Fibroblast of lung (primary cell): Measurements from ENCODE around the gene NEO1. TPM values are rescaled to one million over a fixed set of nuclear protein-coding genes. Genes with fewer than 3 reads are reported as not detected.
A peak's percentile ranks its signal among the peaks of the same experiment; 100 is the strongest.

Source experiments
- DNase-seq, 2 donors: peaks; one replicate each; pipeline versions ENCODE4 v3.0.0 to v3.0.0-alpha.2; 2010; ENCODE audit warnings: low read depth in 2 of 2
- H2AFZ ChIP-seq: 2 replicates; pipeline ENCODE4 v1.5.1; 2012; ENCODE audit warnings: low read length, control low read depth, inconsistent platforms
- H3K27ac ChIP-seq: 2 replicates; pipeline ENCODE4 v1.5.1; 2011; ENCODE audit warnings: low read length, control low read depth; ENCODE audit not compliant: insufficient read depth
- H3K27me3 ChIP-seq: 2 replicates; pipeline ENCODE4 v1.5.1; 2011; ENCODE audit warnings: mild to moderate bottlenecking, low read length; ENCODE audit not compliant: control insufficient read depth, insufficient read depth
- H3K36me3 ChIP-seq: 2 replicates; pipeline ENCODE4 v1.5.1; 2011; ENCODE audit warnings: low read length; ENCODE audit not compliant: control insufficient read depth, insufficient read depth
- H3K4me1 ChIP-seq: 2 replicates; pipeline ENCODE4 v1.5.1; 2011; ENCODE audit warnings: low read length; ENCODE audit not compliant: control insufficient read depth, insufficient read depth; ENCODE audit errors: extremely low read depth
- H3K4me2 ChIP-seq: 2 replicates; pipeline ENCODE4 v1.5.1; 2011; ENCODE audit warnings: low read length, control low read depth; ENCODE audit not compliant: insufficient read depth; ENCODE audit errors: extremely low read depth
- H3K4me3 ChIP-seq, 4 experiments: fragments of 200-600 bp in 1 of 4; sonication (generic) in 1 of 4; replicated peaks in 1 of 4; 2 replicates each; pipeline ENCODE4 v1.5.1; 2011 to 2016; ENCODE audit warnings: low read length in 4 of 4, low read depth in 3 of 4, mild to moderate bottlenecking in 3 of 4, control low read depth in 2 of 4, inconsistent platforms in 1 of 4, mixed read lengths in 1 of 4; ENCODE audit not compliant: insufficient read depth in 1 of 4; ENCODE audit errors: control extremely low read depth in 1 of 4
- H3K79me2 ChIP-seq: 2 replicates; pipeline ENCODE4 v1.5.1; 2012; ENCODE audit warnings: mild to moderate bottlenecking, low read length, inconsistent platforms; ENCODE audit not compliant: control insufficient read depth, insufficient read depth
- H3K9ac ChIP-seq: 2 replicates; pipeline ENCODE4 v1.5.1; 2011; ENCODE audit warnings: mild to moderate bottlenecking, low read length, control low read depth; ENCODE audit not compliant: insufficient read depth
- H3K9me3 ChIP-seq: 2 replicates; pipeline ENCODE4 v1.5.1; 2012; ENCODE audit warnings: low read depth, low read length; ENCODE audit not compliant: control insufficient read depth, insufficient read depth
- H4K20me1 ChIP-seq: 2 replicates; pipeline ENCODE4 v1.5.1; 2011; ENCODE audit warnings: low read length; ENCODE audit not compliant: control insufficient read depth, insufficient read depth; ENCODE audit errors: extremely low read depth
- EZH2 ChIP-seq: IDR thresholded peaks from 2 replicates; pipeline ENCODE4 v1.5.1; 2012; ENCODE audit warnings: low read length, control low read depth, mild to moderate bottlenecking; ENCODE audit errors: missing control alignments
- polyA plus RNA-seq, 2 donors: library from polyadenylated mRNA; depleted of rRNA in 1 of 2; stranded (reverse) in 1 of 2; unstranded in 1 of 2; fragments of >200 nt; gene quantifications; 2 replicates each; pipeline ENCODE4 v1.2.1, GENCODE V29; 2011 to 2012; ENCODE audit warnings: missing spikeins in 1 of 2
- total RNA-seq: library from RNA; depleted of rRNA; stranded (reverse); fragments of >200 nt; gene quantifications from 2 replicates; pipeline ENCODE4 v1.2.1, GENCODE V29; 2014
- TF ChIP-seq, protein P1 (sequence below), 2 donors: IDR thresholded peaks in 1 of 2; conservative IDR thresholded peaks in 1 of 2; 1 replicate in 1 of 2; 2 replicates in 1 of 2; pipeline ENCODE4 v1.5.1; 2011 to 2012; ENCODE audit warnings: low read length in 2 of 2, control low read depth in 1 of 2, inconsistent platforms in 1 of 2, low read depth in 1 of 2, mild to moderate bottlenecking in 1 of 2

NEO1 gene
- total and polyA plus RNA-seq, 2 donors (not counting 1 experiment from before 2014, with no cell fraction given), result 6.2 to 19.3 TPM

DNA sequence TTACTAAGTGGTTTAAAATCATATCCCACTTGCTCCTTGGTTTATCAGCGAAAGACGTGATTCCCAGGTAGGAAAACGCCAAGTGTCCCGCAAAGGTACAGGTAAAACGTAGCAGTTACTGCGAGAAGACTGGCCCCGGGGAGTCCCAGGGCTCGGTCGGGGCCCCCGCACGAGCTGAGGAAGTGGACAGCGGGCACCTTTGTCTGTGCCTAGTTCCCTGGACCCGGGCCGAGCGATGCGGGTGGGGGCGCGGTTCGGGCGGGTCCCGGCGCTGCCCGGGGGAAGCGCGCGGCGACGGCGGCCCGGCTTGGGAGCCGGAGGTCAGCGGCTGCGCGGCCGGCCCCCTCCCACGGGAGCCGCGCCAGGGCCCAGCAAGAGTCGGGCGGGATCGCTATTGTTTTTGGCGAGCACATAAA lies 864 bp upstream of the NEO1 start:
- Histone ChIP-seq H3K4me2 (peak overlapping the region; percentile 49), H3K4me3 (peak overlapping the region; percentile 65 to 78 (median 72)), H3K79me2 (no peaks in the 10 kb centered on the region), H3K4me1 (no peaks in the 10 kb centered on the region), H3K27me3 (peaks cover 2% of the 10 kb centered on the region), H3K9ac (peak overlapping the region; percentile 43), H3K36me3 (no peaks in the 10 kb centered on the region), H3K9me3 (no peaks in the 10 kb centered on the region), H2AFZ (peak overlapping the region; percentile 73), H4K20me1 (no peaks in the 10 kb centered on the region), H3K27ac (no peak overlapping the region)
- TF ChIP-seq EZH2, result no peak
- TF ChIP-seq, protein P1, sequence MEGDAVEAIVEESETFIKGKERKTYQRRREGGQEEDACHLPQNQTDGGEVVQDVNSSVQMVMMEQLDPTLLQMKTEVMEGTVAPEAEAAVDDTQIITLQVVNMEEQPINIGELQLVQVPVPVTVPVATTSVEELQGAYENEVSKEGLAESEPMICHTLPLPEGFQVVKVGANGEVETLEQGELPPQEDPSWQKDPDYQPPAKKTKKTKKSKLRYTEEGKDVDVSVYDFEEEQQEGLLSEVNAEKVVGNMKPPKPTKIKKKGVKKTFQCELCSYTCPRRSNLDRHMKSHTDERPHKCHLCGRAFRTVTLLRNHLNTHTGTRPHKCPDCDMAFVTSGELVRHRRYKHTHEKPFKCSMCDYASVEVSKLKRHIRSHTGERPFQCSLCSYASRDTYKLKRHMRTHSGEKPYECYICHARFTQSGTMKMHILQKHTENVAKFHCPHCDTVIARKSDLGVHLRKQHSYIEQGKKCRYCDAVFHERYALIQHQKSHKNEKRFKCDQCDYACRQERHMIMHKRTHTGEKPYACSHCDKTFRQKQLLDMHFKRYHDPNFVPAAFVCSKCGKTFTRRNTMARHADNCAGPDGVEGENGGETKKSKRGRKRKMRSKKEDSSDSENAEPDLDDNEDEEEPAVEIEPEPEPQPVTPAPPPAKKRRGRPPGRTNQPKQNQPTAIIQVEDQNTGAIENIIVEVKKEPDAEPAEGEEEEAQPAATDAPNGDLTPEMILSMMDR (conservative IDR thresholded peaks at IDR 0.05 in 1 of 2, IDR thresholded peaks at IDR 0.05 in 1 of 2; ENCODE audit: low read depth in 1 of 2, low read length in 2 of 2), result no peak
- DNase-seq, result no peak

DNA sequence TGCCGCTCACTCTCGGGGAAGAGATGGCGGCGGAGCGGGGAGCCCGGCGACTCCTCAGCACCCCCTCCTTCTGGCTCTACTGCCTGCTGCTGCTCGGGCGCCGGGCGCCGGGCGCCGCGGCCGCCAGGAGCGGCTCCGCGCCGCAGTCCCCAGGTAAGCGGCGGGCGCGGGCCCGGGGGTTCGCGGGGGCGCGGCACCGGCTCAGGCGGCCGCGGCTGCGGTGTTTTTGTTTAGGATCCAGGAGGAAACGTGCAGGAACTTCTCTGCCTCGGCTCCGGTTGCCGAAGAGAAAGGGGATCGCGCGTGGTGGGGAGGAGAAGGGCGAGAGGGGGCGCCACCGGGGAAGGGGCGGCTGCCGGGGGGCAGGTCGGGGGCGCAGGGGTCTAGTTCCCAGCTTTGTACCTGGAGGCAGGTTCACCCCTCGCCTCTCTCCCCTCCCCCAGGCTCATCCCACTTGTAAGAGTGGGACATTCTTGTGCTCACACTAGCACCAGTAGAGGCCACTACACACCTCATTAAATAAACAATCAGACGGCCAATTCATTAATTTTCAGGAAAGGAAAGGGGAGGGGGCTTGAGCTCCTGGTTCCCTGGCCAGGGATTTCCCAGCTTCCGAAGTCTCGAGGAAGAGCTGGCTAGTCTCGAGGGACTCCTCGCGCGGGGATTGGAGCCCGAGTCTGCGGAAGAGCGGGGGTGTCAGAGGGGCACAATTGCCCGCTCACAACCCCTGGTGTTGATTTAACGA lies 562 bp downstream of the NEO1 start:
- Histone ChIP-seq H3K4me2 (peak overlapping the region; percentile 88), H3K36me3 (no peaks in the 10 kb centered on the region), H3K27ac (no peak overlapping the region), H3K27me3 (peaks cover 2% of the 10 kb centered on the region), H3K9ac (peak overlapping the region; percentile 33), H2AFZ (peak overlapping the region; percentile 40), H3K4me1 (no peaks in the 10 kb centered on the region), H3K79me2 (no peaks in the 10 kb centered on the region), H3K9me3 (no peaks in the 10 kb centered on the region), H3K4me3 (peak overlapping the region; percentile 46 to 70 (median 54)), H4K20me1 (no peaks in the 10 kb centered on the region)
- DNase-seq, result peak; percentile 28 to 39
- TF ChIP-seq EZH2, result no peak
- TF ChIP-seq, protein P1 (conservative IDR thresholded peaks at IDR 0.05 in 1 of 2, IDR thresholded peaks at IDR 0.05 in 1 of 2; ENCODE audit: low read depth in 1 of 2, low read length in 2 of 2), result peak in 1 of 2 donors; percentile 16

DNA sequence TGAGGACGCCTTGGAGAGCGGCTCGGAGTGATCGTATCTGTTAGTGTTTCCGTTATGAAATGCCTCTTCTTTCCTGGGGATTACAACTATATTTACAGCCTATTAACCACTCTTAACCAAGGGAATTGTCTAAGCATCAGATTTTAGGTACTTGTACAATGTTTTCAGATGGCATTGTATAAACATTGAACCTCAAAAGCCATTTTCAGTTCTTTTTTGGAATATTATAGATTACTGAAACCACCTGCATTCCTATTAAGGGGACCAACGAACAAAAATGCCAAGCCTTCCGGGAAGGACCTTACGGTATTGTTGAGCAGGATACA lies 1.1 kb downstream of the NEO1 start:
- Histone ChIP-seq H3K9ac (no peak overlapping the region), H3K9me3 (no peaks in the 10 kb centered on the region), H3K79me2 (no peaks in the 10 kb centered on the region), H3K4me2 (peak overlapping the region; percentile 88), H2AFZ (peak overlapping the region; percentile 1), H3K27ac (no peak overlapping the region), H3K36me3 (no peaks in the 10 kb centered on the region), H3K4me3 (peak overlapping the region; percentile 46 to 70 (median 54)), H3K27me3 (peaks cover 2% of the 10 kb centered on the region), H4K20me1 (no peaks in the 10 kb centered on the region), H3K4me1 (no peaks in the 10 kb centered on the region)
- DNase-seq, result no peak
- TF ChIP-seq, protein P1 (conservative IDR thresholded peaks at IDR 0.05 in 1 of 2, IDR thresholded peaks at IDR 0.05 in 1 of 2; ENCODE audit: low read depth in 1 of 2, low read length in 2 of 2), result no peak
- no peak for TF ChIP-seq EZH2
